Measurements from ENCODE around the gene ERAS.

GRCh38 chrX:48823053-48823452 is 3.3 kb upstream of the ERAS start:
- TF ChIP-seq CTCF (conservative IDR thresholded peaks at IDR 0.05; ENCODE audit: low read length) (no peak), EZH2phosphoT487 (IDR thresholded peaks at IDR 0.05; ENCODE audit: borderline replicate concordance, low read depth, low read length) (no peak)
